Epithelial cell of proximal tubule (primary cell): ENCODE data around the gene CDH4. TPM values are rescaled to one million over a fixed set of nuclear protein-coding genes. Genes with fewer than 3 reads are reported as not detected.

Experiments used
- DNase-seq: peaks from one replicate; pipeline ENCODE4 v3.0.0-alpha.2; 2011; ENCODE audit warnings: low read depth
- H3K4me3 ChIP-seq: 2 replicates; pipeline ENCODE4 v1.5.1; 2011; ENCODE audit warnings: low read depth, mild to moderate bottlenecking, low read length
- total RNA-seq: library from RNA; depleted of rRNA; stranded (reverse); fragments of >200 nt; gene quantifications from 2 replicates; pipeline ENCODE4 v1.2.3, GENCODE V29; 2015
- TF ChIP-seq, protein P1 (sequence below): conservative IDR thresholded peaks from 2 replicates; pipeline ENCODE4 v1.5.1; 2012; ENCODE audit warnings: low read depth, mild to moderate bottlenecking, low read length

The CDH4 gene
- total RNA-seq, 1 donor from 2014 or later, result 17.1 TPM

DNA sequence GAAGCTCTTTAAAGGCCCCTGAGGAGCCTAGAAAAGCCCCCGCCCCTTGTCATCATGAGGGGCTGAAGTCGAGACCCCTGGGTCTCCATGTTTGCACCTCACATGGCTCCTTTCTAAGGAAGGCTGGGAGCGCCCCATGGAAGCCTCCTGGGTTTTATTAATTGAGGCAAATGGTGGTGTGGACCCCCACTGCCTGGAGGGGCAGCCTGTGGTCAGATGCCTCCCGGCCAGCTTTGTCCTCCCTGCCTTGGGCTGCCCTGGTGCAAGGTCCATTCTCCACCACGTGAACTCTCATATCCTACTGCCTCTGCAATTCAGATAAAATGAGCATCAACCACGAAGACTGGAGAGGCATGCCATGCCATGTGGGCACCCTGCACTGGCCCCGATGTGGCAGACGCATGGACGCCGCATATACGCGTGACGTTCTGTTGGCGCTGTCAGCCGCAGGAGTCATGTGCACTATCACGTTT is 518.1 kb downstream of the CDH4 start:
- DNase-seq, result no peak
- no peak overlapping the region for H3K4me3 ChIP-seq
- TF ChIP-seq, protein P1, sequence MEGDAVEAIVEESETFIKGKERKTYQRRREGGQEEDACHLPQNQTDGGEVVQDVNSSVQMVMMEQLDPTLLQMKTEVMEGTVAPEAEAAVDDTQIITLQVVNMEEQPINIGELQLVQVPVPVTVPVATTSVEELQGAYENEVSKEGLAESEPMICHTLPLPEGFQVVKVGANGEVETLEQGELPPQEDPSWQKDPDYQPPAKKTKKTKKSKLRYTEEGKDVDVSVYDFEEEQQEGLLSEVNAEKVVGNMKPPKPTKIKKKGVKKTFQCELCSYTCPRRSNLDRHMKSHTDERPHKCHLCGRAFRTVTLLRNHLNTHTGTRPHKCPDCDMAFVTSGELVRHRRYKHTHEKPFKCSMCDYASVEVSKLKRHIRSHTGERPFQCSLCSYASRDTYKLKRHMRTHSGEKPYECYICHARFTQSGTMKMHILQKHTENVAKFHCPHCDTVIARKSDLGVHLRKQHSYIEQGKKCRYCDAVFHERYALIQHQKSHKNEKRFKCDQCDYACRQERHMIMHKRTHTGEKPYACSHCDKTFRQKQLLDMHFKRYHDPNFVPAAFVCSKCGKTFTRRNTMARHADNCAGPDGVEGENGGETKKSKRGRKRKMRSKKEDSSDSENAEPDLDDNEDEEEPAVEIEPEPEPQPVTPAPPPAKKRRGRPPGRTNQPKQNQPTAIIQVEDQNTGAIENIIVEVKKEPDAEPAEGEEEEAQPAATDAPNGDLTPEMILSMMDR, result no peak

DNA sequence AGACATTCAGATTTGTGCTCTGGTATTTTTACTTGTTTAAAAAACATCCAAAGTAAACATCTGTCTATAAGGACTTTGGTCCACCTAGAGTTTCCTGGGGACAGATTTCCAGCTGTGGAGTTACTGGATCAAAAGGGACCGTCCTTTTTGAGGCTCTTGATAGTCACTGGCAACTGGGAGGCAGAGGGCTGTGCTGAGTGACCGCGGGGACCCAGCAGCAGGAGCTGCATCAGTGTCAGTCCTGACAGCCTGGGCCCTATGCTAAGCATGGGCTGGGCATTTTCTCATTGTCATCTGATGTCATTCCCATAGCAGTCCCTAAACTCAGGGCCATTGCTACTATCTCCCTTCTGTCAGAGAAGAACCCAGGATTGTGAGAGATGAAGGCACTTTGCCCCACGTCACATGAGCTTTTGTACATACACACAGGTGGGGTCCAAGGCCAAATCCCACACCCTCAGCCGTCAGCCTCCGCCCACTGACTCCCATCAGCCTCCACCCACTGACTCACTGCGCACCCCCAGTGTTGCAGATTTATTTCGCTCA is 519.8 kb downstream of the CDH4 start:
- no peak for DNase-seq
- TF ChIP-seq, protein P1, result no peak
- no peak overlapping the region for H3K4me3 ChIP-seq

DNA sequence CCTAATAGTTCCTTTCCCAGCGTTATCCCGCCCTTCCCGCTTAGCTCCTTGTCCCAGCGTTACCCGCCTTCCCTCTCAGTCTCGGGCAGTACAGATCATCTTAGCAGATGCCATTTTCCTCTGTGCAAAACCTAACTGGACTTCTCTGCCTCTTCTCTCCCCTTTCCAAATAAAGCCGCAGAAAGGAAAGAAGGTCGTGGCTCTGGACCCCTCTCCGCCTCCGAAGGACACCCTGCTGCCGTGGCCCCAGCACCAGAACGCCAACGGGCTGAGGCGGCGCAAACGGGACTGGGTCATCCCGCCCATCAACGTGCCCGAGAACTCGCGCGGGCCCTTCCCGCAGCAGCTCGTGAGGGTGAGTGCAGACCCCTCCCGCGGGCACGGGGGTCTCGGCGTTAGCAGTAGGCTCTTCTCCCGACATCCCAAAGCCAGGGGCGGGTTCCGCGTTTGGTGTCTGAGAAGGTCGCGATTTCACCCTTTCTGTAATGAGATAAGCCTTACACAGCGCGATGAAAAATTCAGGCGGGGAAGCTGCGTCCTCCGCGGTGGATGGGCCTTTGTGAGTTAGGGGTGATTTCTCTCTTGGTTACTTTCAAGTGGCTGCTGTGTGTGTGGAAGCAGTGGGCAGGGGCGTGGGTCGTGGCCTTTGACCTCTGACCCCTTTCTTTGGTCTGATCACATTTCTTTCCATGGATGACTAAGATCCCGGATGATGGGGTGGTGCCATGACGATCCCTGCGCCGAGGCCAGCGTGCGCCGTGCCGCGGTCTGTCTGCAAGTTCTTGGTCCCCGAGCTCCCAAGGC is 521.0 kb downstream of the CDH4 start:
- no peak for DNase-seq
- TF ChIP-seq, protein P1, result no peak
- H3K4me3 ChIP-seq, result no peak overlapping the region

DNA sequence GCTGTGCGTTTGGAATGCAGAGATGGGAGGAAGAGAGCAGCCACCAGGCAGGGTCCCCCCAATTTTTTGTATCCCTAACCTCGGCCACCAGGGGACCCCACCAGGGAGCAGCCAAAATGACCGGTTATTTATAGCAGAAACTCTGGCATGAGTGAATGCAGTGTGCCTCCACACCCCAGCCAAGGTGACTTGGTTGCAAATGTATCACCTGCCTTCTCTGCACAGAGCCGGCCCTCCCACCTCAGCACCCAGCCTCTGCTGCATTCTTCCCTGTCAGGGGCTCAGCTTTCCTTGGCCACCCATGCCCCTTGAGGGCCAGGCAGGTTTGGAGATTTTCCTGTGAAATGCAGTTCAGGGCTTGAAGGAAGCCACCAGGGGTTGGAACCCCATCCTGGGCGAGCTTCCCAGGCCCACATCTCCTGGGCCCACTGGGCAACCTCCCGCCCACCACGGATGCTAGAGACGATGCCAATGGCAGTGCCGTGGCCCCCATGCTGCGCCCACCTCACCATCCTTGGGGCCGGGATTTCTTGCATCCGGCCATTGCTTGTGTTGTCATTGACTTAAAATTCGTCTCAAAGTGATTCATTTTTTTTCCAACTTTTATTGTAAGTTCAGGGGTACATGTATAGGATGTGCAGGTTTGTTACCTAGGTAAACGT is 522.0 kb downstream of the CDH4 start:
- H3K4me3 ChIP-seq, result no peak overlapping the region
- TF ChIP-seq, protein P1, result no peak
- DNase-seq, result no peak

DNA sequence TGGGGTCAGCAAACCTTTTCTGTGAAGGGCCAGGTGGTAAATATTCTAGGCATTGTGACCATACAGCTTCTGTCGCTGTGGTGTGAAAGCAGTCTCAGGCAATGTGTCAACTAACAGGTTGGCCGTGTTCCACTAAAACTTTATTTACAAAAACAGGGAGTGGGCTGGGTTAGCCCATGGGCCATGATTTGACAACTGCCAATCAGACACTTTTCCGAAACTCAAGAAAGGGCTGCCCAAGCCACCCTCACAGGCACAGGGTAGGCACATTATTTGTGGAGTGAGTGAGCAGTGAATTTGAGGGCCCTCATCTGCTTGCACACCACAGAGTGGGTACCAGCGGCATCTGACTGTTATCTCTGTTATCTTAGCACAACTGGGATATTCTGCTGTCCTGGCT is 523.4 kb downstream of the CDH4 start:
- TF ChIP-seq, protein P1, result no peak
- DNase-seq, result no peak
- H3K4me3 ChIP-seq, result no peak overlapping the region

DNA sequence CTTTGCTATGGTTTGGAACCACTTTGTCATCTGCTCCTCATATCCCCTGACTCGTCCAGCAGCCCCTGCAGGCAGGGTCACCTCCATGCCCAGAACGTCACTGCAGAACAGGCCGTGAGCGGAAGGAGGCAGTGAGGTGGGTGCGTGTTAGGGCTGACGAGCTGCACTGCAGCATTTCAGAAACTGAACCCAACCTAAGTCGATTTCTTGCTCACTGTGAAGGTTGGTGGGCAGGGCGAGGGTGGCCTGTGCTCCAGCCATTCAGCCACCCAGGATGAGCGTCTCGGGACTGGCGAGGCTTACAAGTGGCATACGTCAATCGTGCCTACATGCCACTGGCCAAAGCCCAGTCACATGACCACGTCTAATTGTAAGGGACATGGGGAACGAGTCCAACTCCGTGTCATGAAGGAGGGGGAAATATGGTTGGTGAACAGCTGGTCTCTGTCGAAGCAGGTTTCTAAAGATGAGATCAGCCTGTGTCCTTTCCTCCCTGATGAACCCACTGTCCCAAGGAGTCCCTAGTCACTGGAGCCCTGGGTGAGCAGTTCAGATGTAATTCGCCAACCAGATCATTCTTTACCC is 524.5 kb downstream of the CDH4 start:
- DNase-seq, result no peak
- TF ChIP-seq, protein P1, result no peak
- no peak overlapping the region for H3K4me3 ChIP-seq
